Mononuclear cell (primary cell): ENCODE measurements around the gene SETBP1. TPM values are rescaled to one million over a fixed set of nuclear protein-coding genes. Genes with fewer than 3 reads are reported as not detected.

Experiments
- H3K27me3 ChIP-seq: 2 replicates; pipeline ENCODE4 v1.6.0; 2011; ENCODE audit warnings: low read length, control low read depth; ENCODE audit not compliant: insufficient read depth
- H3K4me1 ChIP-seq: 2 replicates; pipeline ENCODE4 v1.5.1; 2011; ENCODE audit warnings: mild to moderate bottlenecking, low read length, control low read depth; ENCODE audit not compliant: insufficient read depth
- H3K4me3 ChIP-seq: 2 replicates; pipeline ENCODE4 v1.5.1; 2011; ENCODE audit warnings: mild to moderate bottlenecking, low read length, moderate library complexity
- H3K9me3 ChIP-seq: 2 replicates; pipeline ENCODE4 v1.5.1; 2011; ENCODE audit warnings: low read depth, mild to moderate bottlenecking, control low read depth, low read length
- total RNA-seq: library from RNA; depleted of rRNA; stranded (reverse); fragments of >200 nt; gene quantifications from one replicate; pipeline ENCODE4 v1.2.3, GENCODE V29; 2012

Gene SETBP1
- total RNA-seq, 1 donor: 5.0 TPM

DNA sequence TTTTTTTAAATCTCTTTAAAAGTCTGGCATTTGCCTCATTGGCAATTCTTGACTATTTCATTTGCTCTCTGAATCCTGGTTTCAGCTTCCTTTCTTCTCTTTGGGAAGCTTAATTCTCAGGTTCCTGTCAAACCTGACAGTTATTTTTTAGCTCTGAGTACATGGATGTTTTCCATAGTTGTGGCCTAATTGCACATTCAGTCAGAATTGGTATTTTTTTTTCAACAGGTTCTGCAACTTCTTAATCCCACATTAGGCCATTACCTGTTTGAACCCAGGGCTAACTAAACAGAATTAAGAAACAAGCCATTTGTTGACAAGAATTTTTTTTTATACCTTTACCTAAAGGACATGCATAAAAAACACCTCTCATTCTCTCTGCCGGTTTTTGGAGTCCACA lies 338.8 kb downstream of the SETBP1 start:
- Histone ChIP-seq H3K27me3 (no peaks in the 10 kb centered on the region), H3K9me3 (no peaks in the 10 kb centered on the region), H3K4me1 (no peaks in the 10 kb centered on the region), H3K4me3 (no peak overlapping the region)

DNA sequence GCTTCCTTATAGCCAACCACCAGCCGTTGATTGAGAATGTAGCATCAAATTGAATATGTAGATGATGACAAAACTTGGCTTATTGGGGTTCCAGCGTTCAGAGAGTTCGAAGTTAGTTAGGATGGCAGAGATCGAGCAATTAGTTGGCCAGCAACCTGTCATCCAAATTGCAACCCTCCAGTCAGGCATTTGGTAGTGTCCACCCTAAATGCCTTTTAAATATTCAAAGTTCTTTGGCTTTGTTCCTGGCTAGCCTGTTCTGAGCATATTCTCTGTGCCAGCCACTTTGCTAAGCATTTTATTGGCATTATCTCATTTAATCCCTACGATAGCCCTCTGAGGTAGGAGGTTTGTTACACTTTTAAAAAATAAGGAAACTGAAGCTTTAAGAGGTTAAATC lies 342.8 kb downstream of the SETBP1 start:
- Histone ChIP-seq H3K4me3 (no peak overlapping the region), H3K27me3 (no peaks in the 10 kb centered on the region), H3K9me3 (no peaks in the 10 kb centered on the region), H3K4me1 (no peaks in the 10 kb centered on the region)

DNA sequence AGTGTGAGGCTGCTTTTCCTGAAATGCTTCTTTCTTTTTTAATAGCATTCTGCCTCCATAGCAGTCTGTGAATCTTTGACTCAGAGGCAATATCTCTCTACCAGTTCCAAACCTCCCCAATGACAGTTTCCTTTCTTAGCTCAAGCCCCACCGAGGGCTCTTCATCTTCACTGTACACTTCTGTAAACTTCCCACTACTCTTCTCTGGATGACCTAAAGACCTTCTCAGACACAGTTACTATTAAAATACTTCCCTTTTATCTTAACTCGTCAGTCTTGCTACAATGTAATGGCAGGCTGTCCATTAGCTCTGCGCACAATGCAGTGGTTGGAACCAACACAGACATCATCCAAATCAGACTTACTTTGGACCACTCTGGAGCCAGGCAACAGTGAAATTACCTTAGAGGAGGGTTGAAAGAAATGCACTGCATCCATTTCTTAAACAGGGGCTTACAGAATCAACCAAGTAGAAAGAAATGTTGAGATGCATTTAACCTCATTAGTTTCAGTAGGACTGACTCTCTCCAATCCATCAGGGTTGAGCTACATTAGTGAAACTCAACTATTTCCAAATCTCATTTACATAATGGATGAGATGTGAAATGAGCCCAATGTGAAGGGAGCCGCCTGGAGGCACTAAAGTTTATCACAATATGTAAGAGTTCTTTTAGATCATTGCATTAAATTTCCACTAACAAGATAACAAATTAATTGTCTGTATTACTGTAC lies 343.8 kb downstream of the SETBP1 start:
- Histone ChIP-seq H3K4me1 (no peaks in the 10 kb centered on the region), H3K27me3 (no peaks in the 10 kb centered on the region), H3K4me3 (no peak overlapping the region), H3K9me3 (no peaks in the 10 kb centered on the region)

DNA sequence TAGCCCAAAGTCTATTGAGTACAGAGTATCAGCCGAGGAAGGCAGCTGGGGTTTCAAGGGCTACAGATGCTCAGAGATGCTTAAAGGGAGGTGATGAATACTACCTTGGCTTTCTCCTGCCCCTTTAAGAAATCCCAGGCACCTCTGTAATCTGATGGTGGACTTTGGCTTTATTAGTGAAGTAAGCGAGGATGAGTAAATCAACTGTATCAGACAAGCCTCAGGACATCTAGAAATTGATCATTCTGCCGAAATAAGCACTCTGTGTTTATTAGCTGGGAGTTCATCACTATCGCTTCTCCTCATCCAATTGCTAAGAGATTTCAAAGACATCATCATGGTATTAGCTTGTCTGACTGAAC lies 344.4 kb downstream of the SETBP1 start:
- Histone ChIP-seq H3K4me3 (no peak overlapping the region), H3K9me3 (no peaks in the 10 kb centered on the region), H3K4me1 (no peaks in the 10 kb centered on the region), H3K27me3 (no peaks in the 10 kb centered on the region)

DNA sequence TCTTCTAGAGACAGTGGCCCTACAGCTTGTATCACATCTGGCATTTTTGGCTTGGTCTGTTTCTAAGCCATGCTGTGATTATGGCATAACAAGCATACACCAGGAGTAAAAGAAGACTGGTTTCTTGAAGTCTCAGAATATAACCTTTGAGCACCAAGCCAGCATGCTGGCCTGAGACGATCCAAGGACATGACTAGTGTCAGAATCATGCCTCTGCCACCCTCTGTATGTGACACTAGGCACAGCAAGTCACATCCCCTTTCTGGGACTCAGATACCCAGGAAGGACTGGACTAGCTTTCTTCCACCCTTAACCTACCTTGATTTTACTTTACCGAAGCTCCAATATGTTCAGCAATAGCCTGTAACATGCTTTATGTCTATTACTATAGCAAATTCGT lies 345.5 kb downstream of the SETBP1 start:
- no peaks in the 10 kb centered on the region for H3K27me3 ChIP-seq
- H3K9me3 ChIP-seq: no peaks in the 10 kb centered on the region
- no peaks in the 10 kb centered on the region for H3K4me1 ChIP-seq
- H3K4me3 ChIP-seq: no peak overlapping the region

DNA sequence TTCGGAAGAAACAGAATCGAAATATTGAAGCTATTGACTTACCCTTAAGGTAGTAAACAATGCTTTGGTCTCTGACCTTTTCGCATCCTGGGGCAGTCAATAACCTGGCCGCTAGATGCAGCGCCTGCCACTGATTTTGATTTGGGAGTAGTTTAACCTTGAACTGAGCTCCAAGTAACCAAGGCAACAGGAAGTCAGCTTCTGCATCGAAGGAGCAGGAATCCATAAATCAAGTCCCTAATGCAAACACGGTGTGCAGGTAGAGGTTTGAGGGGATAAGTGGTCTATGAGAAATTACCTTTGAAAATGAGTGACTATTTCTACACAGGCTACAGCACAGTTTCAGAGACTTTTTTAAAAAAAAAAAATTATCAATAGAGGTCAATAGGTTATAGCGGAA lies 353.5 kb downstream of the SETBP1 start:
- Histone ChIP-seq H3K4me1 (no peaks in the 10 kb centered on the region), H3K27me3 (no peaks in the 10 kb centered on the region), H3K9me3 (no peaks in the 10 kb centered on the region), H3K4me3 (no peak overlapping the region)

DNA sequence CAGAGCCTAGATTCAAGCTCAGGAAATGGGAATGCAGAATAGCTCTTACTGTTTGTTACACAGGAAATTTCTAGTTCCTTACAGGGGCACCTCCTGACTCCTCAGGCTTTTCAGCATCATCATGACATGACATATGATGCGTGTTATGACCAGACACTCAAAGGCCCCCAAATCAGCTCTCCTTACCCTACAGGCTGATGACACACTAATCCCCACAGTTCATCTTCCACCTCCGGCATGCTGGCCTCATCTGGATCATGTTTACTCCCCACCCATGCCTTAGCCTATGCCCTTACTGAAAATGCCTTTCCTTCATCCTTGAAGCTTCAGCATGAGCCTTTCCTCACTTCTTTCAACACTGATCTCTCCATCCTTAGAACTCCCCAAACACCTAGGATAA lies 356.9 kb downstream of the SETBP1 start:
- Histone ChIP-seq H3K9me3 (no peaks in the 10 kb centered on the region), H3K27me3 (no peaks in the 10 kb centered on the region), H3K4me1 (no peaks in the 10 kb centered on the region), H3K4me3 (no peak overlapping the region)

DNA sequence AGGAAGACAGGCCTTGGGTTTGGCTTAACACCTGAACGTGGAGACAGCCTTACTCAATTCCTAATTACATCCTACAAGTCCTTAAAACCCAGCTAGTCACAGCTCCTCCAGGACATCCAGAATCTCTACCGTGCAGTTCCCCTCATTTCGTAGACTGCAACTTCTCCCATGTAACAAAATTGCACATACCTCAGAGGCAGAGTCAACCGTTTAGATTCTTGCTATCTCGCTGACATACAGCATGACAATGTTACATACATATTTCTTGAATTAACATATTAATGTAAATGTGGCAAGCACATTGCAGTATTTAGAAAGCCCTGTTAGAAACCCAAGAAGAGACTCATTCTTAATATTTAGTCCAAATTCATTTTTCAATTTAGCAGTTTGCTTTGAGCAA lies 358.7 kb downstream of the SETBP1 start:
- no peaks in the 10 kb centered on the region for H3K4me1 ChIP-seq
- no peaks in the 10 kb centered on the region for H3K27me3 ChIP-seq
- no peak overlapping the region for H3K4me3 ChIP-seq
- no peaks in the 10 kb centered on the region for H3K9me3 ChIP-seq

DNA sequence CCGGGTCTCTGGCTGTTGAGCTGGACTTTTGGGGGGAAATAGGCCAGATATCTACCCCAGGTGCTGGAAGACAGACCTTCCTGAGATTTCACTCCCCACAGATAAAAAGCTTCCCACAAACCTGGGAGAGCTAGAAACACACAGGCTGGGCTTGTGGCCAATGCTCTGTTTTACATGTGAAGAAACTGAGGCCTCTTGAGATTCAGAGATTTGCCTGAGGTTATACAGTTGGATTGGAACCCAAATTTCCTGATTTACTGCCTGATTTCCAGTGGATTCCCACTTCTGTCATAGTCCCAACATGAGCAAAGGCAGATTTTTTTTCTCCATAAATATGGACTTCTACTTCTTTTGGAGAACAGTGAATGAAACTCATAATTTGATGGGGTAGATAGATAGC lies 360.2 kb downstream of the SETBP1 start:
- Histone ChIP-seq H3K9me3 (no peaks in the 10 kb centered on the region), H3K4me3 (no peak overlapping the region), H3K27me3 (no peaks in the 10 kb centered on the region), H3K4me1 (no peaks in the 10 kb centered on the region)

DNA sequence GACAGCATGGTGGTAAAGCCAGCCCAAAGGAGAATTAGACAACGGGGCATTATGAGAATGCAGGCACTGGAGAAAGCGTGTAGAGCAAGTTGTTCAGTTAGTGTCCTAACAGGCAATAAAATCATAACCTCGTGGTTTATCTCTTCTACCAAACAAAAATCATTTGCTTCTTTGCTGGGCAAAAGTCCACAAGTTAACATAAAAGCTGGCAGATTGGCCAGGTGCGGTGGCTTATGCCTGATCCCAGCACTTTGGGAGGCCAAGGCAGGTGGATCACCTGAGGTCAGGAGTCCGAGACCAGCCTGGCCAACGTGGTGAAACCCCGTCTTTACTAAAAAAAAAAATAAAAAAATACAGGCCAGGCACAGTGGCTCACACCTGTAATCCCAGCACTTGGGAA lies 364.1 kb downstream of the SETBP1 start:
- peaks cover 3% of the 10 kb centered on the region for H3K4me1 ChIP-seq
- no peak overlapping the region for H3K4me3 ChIP-seq
- no peaks in the 10 kb centered on the region for H3K27me3 ChIP-seq
- no peaks in the 10 kb centered on the region for H3K9me3 ChIP-seq

DNA sequence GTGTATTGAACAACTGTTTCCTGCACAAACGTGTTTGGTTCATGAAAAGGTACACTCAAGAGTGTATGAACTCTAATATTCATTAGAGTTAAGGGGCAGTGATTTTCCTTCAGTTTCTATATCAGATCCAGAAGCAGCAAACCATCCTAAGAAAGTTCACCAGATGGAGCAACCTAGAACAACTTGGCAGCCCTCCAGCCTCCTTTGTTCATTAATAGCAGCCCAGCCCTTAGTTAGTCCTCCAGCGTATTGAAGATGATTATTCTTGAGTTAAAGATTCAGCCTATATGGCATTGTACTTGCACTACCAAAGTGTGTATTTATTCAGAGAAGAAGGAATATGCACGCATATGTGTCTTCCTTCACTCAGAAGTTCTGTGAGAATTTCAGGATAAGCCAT lies 365.5 kb downstream of the SETBP1 start:
- no peaks in the 10 kb centered on the region for H3K27me3 ChIP-seq
- H3K4me3 ChIP-seq: no peak overlapping the region
- peaks cover 10% of the 10 kb centered on the region for H3K4me1 ChIP-seq
- H3K9me3 ChIP-seq: no peaks in the 10 kb centered on the region

DNA sequence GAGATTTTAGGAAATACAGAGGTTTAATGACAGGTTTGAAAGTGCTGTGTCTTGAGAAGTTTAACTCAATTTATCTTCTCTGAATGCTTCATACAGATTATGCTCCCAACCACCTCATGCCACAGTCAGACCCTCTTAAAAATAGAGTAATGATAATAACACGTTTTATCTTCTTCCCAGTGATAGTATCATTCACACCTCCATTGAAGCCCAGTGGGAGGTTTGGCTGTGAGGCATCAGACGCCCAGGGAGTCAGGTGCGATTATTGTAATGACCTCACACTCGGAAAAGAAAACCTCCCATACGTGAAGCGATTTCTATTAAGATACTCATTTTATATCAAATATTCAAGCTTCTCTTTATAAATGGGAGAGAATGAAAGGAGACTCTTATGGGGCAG lies 366.3 kb downstream of the SETBP1 start:
- H3K9me3 ChIP-seq: no peaks in the 10 kb centered on the region
- no peaks in the 10 kb centered on the region for H3K27me3 ChIP-seq
- no peak overlapping the region for H3K4me3 ChIP-seq
- H3K4me1 ChIP-seq: peaks cover 10% of the 10 kb centered on the region

DNA sequence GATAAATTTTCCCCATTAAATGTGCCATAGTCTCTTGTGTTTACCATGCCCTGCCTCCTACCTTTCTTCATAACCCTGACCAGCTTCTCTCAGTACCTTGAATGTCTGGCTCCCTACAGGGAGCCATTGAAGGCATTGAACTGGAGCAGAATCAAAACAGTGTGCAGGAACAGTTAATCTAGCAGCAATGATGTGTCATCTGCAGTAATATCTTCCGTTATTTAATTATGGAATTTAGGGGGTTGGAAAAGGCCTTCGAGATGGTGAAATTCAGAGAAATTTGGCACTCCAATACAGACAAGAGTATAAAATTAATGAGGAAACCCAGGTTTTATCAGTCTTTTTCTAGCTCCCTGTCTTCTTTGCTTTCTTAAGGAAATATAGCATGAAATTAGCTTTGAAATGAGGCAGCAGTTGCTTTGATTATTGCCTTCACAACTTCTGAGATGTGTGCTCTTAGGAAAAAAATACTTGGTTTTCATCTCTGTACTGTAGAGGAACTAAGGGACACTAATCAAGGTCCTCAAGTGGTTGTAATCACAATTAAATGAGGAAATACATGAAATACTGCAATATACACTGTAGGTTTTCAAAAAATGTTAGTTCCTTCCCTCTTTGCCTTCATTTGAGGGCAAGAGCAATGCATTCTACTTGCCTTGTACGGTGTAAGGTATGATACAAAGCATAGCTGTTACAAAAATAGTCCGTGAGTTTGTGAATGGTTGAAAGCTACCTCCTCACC lies 369.1 kb downstream of the SETBP1 start:
- Histone ChIP-seq H3K27me3 (no peaks in the 10 kb centered on the region), H3K4me1 (peaks cover 10% of the 10 kb centered on the region), H3K9me3 (no peaks in the 10 kb centered on the region), H3K4me3 (no peak overlapping the region)

DNA sequence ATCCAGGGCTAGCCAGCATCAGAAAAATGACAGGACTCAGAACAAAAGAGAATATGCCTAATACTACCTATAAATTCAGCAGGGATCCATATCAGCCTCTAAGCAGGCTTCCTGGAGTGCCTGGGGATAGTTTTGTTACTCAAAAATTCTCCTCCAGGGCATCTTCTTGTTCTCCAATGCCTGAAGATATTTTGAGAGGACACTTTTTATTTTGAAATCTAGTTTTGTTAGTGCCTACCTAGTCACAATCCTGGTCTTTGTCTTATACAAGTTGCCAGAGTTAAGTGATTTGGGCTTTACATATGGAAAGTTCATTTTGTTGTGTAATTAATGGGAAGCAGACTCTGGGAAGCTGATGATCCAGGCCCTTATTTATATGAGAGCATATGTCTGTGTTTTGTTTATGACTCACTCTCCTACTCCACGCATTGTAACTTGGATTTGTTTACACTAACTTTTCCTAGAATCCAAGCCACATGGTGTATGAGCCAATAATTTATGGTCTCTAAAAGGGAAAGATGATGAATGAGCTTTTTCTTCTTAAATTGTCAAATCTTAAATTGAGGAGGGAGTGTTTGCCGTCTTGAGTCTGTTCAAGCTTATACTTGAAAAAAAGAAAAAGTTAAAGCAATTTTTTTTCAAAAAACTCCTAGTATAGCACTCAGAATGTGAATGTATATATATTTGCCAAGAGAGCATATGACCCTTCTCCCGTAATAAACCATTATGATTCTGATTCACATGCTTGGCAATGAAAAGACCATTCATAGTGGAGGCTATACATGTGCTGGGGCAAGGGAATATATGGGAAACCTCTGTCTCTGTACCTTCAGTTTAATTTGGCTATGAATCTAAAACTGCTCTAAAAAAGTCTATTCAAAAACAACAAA lies 370.3 kb downstream of the SETBP1 start:
- H3K4me3 ChIP-seq: no peak overlapping the region
- peaks cover 10% of the 10 kb centered on the region for H3K4me1 ChIP-seq
- H3K9me3 ChIP-seq: no peaks in the 10 kb centered on the region
- no peaks in the 10 kb centered on the region for H3K27me3 ChIP-seq

DNA sequence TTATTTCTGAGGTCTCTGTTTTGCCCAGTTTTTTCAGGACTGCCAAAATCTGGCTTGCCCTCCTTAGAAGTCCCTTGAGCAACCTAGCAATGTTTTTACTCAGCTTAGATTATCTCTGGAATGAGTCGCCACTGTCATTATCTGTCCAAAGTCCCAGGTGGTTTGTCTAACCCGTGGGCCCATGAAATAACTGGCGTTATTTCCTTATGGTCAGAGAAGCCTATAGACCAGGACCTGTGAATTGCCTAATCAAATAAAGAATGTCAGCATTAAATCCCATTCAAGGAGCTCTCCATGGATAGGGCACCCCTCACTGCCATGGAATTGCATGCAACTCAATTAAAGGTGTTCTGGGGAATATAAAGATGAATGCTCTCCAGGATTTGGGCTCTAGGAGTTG lies 373.9 kb downstream of the SETBP1 start:
- H3K9me3 ChIP-seq: no peaks in the 10 kb centered on the region
- no peak overlapping the region for H3K4me3 ChIP-seq
- no peaks in the 10 kb centered on the region for H3K27me3 ChIP-seq
- H3K4me1 ChIP-seq: peaks cover 8% of the 10 kb centered on the region
